Activated naive CD4-positive, alpha-beta T cell treated with anti-CD3 and anti-CD28 coated beads, Interleukin-2, amount 50 U/mL, for 16 hours (primary cell): ENCODE data around the gene NPPA.
"Not testable (repeated sequence)": the region's sequence is repeated elsewhere in the genome, so short reads cannot be mapped to it uniquely, and the experiment has no call there.

Experiments
- DNase-seq: peaks from one replicate; pipeline ENCODE4 v3.0.0-alpha.2; 2020

NPPA gene

GRCh38 chr1:11805422-11806306 lies 41.9 kb downstream of the NPPA start, which contains the start of the genes CLCN6 and MTHFR:
TSS of gene CLCN6 (plus strand) at chr1:11806191. CDS start at chr1:11806263, 72 bp downstream.
TSS of gene MTHFR (minus strand) at chr1:11805964. CDS start at chr1:11803116, 2,848 bp downstream.
- peak; percentile 99 for DNase-seq

- peak; percentile 32 for DNase-seq
These were observed 42.7 kb downstream of the NPPA start for GRCh38 chr1:11804666-11805421.

DNA sequence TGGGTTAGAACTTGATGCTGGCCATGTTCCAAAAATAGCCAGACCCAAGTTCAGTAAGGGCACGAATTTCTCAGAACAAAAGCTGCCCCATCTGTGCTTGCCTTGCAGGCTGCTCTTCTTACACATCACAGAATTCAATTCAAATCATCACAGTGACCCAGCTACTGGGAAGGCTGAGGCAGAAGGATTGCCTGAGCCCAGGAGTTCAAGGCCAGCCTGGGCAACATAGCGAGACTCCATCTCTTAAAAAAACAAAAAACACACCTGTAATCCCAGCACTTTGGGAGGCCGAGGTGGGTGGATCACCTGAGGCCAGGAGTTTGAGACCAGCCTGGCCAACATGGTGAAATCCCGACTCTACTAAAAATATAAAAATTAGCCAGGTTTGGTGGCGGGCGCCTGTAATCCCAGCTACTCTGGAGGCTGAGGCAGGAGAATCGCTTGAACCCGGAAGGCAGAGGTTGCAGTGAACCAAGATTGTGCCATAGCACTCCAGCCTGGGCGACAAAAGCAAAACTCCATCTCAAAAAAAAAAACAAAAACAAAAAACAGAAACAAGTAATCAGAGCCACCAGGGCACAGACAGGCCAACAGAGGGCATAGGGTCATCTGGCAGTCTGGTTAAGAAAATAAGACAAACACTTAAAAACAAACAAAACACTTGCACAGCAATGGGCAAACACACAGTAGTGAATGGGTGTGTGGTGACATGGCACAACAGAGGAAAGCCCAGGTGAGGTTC lies 43.5 kb downstream of the NPPA start:
- DNase-seq = not testable (repeated sequence)

GRCh38 chr1:11802973-11803885 lies 44.4 kb downstream of the NPPA start:
- DNase-seq = peak; percentile 67

GRCh38 chr1:11802616-11802972 lies 45.0 kb downstream of the NPPA start:
- no peak for DNase-seq

GRCh38 chr1:11800756-11801433 lies 46.7 kb downstream of the NPPA start:
- no peak for DNase-seq

DNA sequence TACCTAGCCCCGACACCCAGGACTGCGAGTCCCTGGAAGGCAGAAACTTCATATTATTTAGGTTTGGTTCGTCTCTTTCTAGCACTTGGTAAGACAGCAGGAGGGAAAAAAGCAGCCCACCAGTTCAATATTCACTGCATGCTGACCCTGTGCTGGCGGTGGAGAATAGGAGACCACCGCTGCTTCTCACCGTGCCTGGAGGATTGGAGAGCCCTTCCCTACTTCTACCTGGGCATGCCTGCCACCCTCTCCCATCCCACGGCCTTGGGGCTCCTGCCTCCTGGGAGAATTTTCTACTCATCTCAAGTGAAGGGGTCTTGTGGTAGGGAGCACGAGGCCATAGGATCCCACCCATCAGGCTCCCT lies 47.2 kb downstream of the NPPA start:
- DNase-seq = no peak

DNA sequence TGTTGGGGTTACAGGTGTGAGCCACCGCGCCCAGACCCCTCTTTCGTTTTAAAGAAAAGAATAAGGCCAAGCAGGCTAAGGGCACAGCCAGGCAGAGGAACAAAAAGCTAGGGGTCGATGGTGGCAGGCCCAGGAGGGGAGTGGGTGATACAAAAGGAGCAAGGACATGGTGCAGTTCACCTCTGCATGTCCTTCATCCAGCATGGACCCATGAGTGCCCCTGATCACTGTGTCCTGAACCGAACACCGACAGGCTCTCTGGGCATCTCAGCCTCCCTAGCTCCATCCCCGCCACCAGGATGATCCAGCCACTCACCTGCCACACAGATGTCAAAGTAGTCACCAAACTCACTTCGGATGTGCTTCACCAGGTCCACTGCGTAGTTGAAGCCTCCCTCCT lies 47.7 kb downstream of the NPPA start:
- no peak for DNase-seq

DNA sequence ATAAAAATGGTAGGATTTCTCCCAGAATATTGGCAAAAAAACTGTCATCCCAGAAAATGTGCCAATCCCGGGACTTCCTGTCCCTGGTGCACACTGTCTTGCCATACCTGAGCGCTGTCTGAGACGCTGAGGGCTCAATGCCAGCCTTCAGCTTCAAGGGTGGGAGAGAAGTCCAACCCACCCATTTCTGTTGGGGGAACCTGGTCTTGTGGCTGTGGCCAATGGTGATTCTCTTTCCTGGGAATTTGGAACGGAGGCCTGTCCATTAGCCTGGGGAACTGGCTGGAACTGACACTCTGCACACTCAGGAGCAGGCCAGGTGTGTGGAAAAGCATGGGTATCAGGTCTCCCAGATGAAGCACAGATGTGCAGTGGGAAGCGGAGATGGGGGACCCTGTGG lies 48.5 kb downstream of the NPPA start:
- DNase-seq = no peak

DNA sequence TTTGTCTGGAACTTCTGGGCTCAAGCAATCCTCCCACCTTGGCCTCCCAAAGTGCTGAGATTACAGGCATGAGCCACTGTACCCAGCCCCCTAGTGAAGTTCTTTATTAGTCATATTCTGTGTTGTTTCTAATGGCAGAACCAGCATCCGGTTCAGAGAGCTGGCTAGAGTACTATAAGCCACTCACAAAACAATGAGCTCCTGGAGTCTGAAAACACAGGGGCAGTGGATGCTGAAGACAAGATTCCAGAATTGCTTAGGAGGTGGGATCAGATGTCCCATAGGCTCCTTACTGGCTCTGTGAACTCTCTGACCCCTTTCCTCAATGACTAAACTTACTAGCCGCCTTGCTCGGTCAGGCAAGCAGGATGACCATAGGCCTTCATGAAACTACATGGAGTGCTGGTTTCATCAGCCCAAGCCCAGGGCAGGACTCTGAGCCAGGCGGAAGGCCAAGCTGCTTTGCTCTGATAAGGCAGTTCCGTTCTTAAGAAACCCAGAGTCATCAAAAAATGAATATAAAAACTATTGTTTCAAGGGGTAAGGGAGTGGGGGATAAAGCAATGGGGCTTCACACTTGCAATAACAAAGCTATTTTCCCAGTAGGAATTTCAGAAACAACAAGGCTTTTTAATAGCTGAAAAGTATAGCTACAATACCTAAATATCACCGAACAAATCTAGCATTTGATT lies 49.9 kb downstream of the NPPA start:
- no peak for DNase-seq

- no peak for DNase-seq
These were observed 51.4 kb downstream of the NPPA start for GRCh38 chr1:11796036-11796828.
